Panc1 (cell line): Measurements from ENCODE around the gene SLC4A2. TPM values are rescaled to one million over a fixed set of nuclear protein-coding genes. Genes with fewer than 3 reads are reported as not detected.

Experiments
- ATAC-seq: fragments of 200-7000 bp; cut with Tn5 transposase; 2 replicates; pipeline ENCODE4 v1.9.1; 2020; ENCODE audit warnings: mild to moderate bottlenecking, moderate library complexity
- BruUV-seq: library from RNA; stranded (reverse); fragments of 400-500 nt; replicated peaks from 2 replicates; lab custom pipeline; 2021; lab: Mats Ljungman, UMichigan
- CTCF ChIA-PET: fragments of 300-600 bp; sonication (Branson Sonifier 250); formaldehyde crosslinking; loops from one replicate; lab custom pipeline; 2022; ENCODE audit warnings: antibody characterized with exemption; lab: Charles Lee
- POLR2A ChIA-PET: fragments of 300-600 bp; sonication (Branson Sonifier 250); formaldehyde crosslinking; loops from one replicate; lab custom pipeline; 2022; ENCODE audit warnings: antibody characterized with exemption; lab: Charles Lee
- DNase-seq: peaks from one replicate; pipeline ENCODE4 v3.0.0-alpha.2; 2010; ENCODE audit warnings: low read depth, low spot score
- H3K27ac ChIP-seq: 2 replicates; pipeline ENCODE4 v1.5.1; 2011; ENCODE audit warnings: mild to moderate bottlenecking, low read length, inconsistent platforms
- H3K27me3 ChIP-seq: fragments of 200-500 bp; sonication (Bioruptor generic); 2 replicates; pipeline ENCODE4 v1.6.0; 2014; ENCODE audit warnings: low read length, inconsistent platforms; ENCODE audit not compliant: control insufficient read depth, insufficient read depth
- H3K36me3 ChIP-seq: fragments of 200-500 bp; sonication (Bioruptor generic); 2 replicates; pipeline ENCODE4 v1.5.1; 2014; ENCODE audit warnings: inconsistent platforms, mild to moderate bottlenecking, low read length, moderate library complexity; ENCODE audit not compliant: control insufficient read depth, insufficient read depth
- H3K4me1 ChIP-seq: 2 replicates; pipeline ENCODE4 v1.5.1; 2011; ENCODE audit warnings: inconsistent platforms, mild to moderate bottlenecking, low read length, moderate library complexity; ENCODE audit not compliant: control insufficient read depth, insufficient read depth
- H3K4me3 ChIP-seq, 2 experiments: 2 replicates each; pipeline ENCODE4 v1.5.1; 2011 to 2012; ENCODE audit warnings: low read depth in 2 of 2, low read length in 2 of 2, mild to moderate bottlenecking in 2 of 2, inconsistent platforms in 1 of 2, moderate library complexity in 1 of 2
- H3K9me3 ChIP-seq: fragments of 200-500 bp; sonication (Bioruptor generic); 2 replicates; pipeline ENCODE4 v1.5.1; 2014; ENCODE audit warnings: low read depth, mild to moderate bottlenecking, inconsistent platforms, low read length, moderate library complexity; ENCODE audit not compliant: control insufficient read depth, insufficient read depth
- POLR2AphosphoS5 ChIP-seq: IDR thresholded peaks from 2 replicates; pipeline ENCODE4 v1.6.1; 2012; ENCODE audit warnings: mild to moderate bottlenecking, low read depth, low read length, moderate library complexity
- SIN3A ChIP-seq: IDR thresholded peaks from 2 replicates; pipeline ENCODE4 v1.6.1; 2012; ENCODE audit warnings: low read depth, mild to moderate bottlenecking, low read length, moderate library complexity, borderline replicate concordance; ENCODE audit not compliant: insufficient read depth
- TCF7L2 ChIP-seq: IDR thresholded peaks from 2 replicates; pipeline ENCODE4 v1.6.1; 2011; ENCODE audit warnings: mild to moderate bottlenecking, low read depth, low read length, inconsistent platforms
- in situ Hi-C: cut with HindIII; loops from 2 replicates; pipeline ENCODE4 v1.10.0; 2016; ENCODE audit warnings: low sequenced_read_pairs, low pct_unique_long_range_greater_than_20kb
- intact Hi-C: fragments of 100-400 bp; cut with micrococcal nuclease; formaldehyde crosslinking; loops from one replicate; pipeline ENCODE4 v1.10.0; 2022; ENCODE audit not compliant: unreplicated experiment
- total RNA-seq: library from RNA; stranded (reverse); gene quantifications from one replicate; pipeline ENCODE4 v1.2.1, GENCODE V29; 2021; ENCODE audit not compliant: unreplicated experiment
- TF ChIP-seq, protein P1 (sequence below), 2 experiments: IDR thresholded peaks; 2 replicates each; pipeline ENCODE4 v1.6.1; 2011 to 2012; ENCODE audit warnings: low read depth in 2 of 2, control low read depth in 1 of 2, low read length in 1 of 2, mild to moderate bottlenecking in 1 of 2, moderate library complexity in 1 of 2; ENCODE audit not compliant: insufficient read depth in 1 of 2
- TF ChIP-seq, protein P2 (sequence below): fragments of 450-650 bp; IDR thresholded peaks from 2 replicates; pipeline ENCODE4 v1.5.1; 2017; ENCODE audit warnings: mild to moderate bottlenecking

Gene SLC4A2
- total RNA-seq, 1 experiment from 2014 or later = 580 TPM

DNA sequence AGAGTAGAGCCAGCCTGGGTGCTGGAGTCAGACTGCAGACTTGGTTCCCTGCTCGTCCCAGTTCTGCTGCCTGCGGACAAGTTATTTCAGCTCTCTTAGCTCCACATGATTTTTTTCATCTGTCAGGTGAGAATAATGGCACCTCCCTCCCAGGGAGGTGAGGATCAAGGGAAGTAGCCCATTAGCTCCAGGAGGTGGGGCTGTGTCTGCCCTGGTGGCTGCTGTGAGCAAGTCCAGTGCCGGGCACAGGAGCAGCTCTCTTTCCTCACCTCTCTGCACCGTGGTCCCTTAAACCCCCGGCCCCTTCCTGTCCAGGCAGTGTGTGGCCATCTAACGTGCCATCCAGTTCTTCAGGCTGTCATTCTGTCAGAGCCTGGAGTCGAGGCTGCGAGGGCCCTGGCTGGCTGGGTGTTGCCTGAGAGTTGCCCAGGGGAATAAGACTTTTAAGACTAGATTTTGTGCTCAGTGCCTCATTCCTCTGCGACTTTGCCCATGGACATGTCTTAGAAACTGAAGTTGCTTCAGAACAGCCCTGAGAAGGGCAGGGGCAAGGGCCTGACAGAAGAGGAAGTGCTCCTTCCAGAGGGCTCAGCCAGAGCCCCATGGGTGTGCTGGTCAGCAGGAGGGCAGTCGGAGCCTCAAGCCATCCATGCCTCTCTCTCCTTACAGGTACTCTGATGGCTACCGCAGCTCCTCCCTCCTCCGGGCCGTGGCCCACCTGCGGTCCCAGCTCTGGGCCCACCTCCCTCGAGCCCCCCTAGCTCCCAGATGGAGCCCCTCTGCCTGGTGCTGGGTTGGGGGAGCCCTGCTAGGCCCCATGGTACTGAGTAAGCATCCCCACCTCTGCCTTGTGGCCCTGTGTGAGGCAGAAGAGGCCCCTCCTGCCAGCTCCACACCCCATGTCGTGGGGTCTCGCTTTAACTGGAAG, 26.2 kb upstream of the SLC4A2 start:
- ChIA-PET POLR2A (interaction anchor here (0.6 kb wide), 1 partner anchor 62 kb away, joined by 15 read pairs; no protein-coding TSS in a partner anchor), CTCF (interaction anchor here (0.7 kb wide), 1 partner anchor 70 kb away, joined by 3 read pairs; no protein-coding TSS in a partner anchor)
- H3K27me3 ChIP-seq = no peaks in the 10 kb centered on the region
- intact Hi-C loops = no loop called here
- in situ Hi-C loops = no loop called here
- H3K9me3 ChIP-seq = no peaks in the 10 kb centered on the region
- TF ChIP-seq TCF7L2 (no peak), POLR2AphosphoS5 (no peak), SIN3A (no peak)
- TF ChIP-seq, protein P1, sequence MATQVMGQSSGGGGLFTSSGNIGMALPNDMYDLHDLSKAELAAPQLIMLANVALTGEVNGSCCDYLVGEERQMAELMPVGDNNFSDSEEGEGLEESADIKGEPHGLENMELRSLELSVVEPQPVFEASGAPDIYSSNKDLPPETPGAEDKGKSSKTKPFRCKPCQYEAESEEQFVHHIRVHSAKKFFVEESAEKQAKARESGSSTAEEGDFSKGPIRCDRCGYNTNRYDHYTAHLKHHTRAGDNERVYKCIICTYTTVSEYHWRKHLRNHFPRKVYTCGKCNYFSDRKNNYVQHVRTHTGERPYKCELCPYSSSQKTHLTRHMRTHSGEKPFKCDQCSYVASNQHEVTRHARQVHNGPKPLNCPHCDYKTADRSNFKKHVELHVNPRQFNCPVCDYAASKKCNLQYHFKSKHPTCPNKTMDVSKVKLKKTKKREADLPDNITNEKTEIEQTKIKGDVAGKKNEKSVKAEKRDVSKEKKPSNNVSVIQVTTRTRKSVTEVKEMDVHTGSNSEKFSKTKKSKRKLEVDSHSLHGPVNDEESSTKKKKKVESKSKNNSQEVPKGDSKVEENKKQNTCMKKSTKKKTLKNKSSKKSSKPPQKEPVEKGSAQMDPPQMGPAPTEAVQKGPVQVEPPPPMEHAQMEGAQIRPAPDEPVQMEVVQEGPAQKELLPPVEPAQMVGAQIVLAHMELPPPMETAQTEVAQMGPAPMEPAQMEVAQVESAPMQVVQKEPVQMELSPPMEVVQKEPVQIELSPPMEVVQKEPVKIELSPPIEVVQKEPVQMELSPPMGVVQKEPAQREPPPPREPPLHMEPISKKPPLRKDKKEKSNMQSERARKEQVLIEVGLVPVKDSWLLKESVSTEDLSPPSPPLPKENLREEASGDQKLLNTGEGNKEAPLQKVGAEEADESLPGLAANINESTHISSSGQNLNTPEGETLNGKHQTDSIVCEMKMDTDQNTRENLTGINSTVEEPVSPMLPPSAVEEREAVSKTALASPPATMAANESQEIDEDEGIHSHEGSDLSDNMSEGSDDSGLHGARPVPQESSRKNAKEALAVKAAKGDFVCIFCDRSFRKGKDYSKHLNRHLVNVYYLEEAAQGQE (IDR thresholded peaks at IDR 0.05; ENCODE audit: insufficient read depth in 1 of 2, low read depth in 2 of 2, low read length in 1 of 2) = no peak
- TF ChIP-seq, protein P2, sequence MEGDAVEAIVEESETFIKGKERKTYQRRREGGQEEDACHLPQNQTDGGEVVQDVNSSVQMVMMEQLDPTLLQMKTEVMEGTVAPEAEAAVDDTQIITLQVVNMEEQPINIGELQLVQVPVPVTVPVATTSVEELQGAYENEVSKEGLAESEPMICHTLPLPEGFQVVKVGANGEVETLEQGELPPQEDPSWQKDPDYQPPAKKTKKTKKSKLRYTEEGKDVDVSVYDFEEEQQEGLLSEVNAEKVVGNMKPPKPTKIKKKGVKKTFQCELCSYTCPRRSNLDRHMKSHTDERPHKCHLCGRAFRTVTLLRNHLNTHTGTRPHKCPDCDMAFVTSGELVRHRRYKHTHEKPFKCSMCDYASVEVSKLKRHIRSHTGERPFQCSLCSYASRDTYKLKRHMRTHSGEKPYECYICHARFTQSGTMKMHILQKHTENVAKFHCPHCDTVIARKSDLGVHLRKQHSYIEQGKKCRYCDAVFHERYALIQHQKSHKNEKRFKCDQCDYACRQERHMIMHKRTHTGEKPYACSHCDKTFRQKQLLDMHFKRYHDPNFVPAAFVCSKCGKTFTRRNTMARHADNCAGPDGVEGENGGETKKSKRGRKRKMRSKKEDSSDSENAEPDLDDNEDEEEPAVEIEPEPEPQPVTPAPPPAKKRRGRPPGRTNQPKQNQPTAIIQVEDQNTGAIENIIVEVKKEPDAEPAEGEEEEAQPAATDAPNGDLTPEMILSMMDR = no peak
- no peaks in the 10 kb centered on the region for H3K36me3 ChIP-seq
- BruUV-seq = no TSS peak
- H3K4me3 ChIP-seq = no peak overlapping the region
- no peaks in the 10 kb centered on the region for H3K4me1 ChIP-seq
- ATAC-seq (no peak), DNase-seq (no peak)
- H3K27ac ChIP-seq = no peak overlapping the region

DNA sequence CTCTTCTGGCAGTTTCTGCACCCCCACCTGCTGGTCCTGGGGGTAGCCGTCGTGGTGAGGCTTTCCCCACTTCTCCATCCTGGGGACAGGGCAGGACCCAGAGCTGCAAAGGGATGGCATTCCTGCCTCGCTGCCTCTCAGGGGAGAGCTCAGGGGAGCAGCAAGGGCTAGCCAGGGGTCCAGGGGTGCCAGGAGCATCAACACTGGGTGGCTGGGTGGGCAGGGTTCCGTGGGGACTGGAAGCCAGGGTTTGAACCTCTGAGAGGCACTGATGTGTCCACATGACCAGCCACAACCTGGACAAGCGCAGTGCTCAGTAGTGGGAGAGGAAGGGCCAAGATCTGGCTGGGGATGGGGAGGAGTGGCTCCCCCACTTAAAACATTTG, 25.5 kb upstream of the SLC4A2 start:
- no peak overlapping the region for H3K27ac ChIP-seq
- no TSS peak for BruUV-seq
- H3K9me3 ChIP-seq = no peaks in the 10 kb centered on the region
- in situ Hi-C loops (no loop called here), intact Hi-C loops (no loop called here)
- peaks cover 4% of the 10 kb centered on the region for H3K4me1 ChIP-seq
- ChIA-PET POLR2A (no interaction called here), CTCF (interaction anchor here (0.7 kb wide), 1 partner anchor 71 kb away, joined by 3 read pairs; no protein-coding TSS in a partner anchor)
- H3K27me3 ChIP-seq = no peaks in the 10 kb centered on the region
- no peaks in the 10 kb centered on the region for H3K36me3 ChIP-seq
- no peak overlapping the region for H3K4me3 ChIP-seq
- DNase-seq = no peak
- no peak for ATAC-seq
- no peak for TF ChIP-seq SIN3A
- TF ChIP-seq, protein P1 (IDR thresholded peaks at IDR 0.05; ENCODE audit: insufficient read depth in 1 of 2, low read depth in 2 of 2, low read length in 1 of 2) = no peak
- TF ChIP-seq TCF7L2 = no peak
- TF ChIP-seq, protein P2 = no peak
- TF ChIP-seq POLR2AphosphoS5 = no peak
